ENCODE results near the gene PUS7L. TPM values are rescaled to one million over a fixed set of nuclear protein-coding genes. Genes with fewer than 3 reads are reported as not detected.

Gene PUS7L
- total RNA-seq, 1 donor: 8.1 TPM

- no peak for DNase-seq (ENCODE audit: low read depth in 2 of 3, low spot score in 2 of 3)
These were observed 89.2 kb downstream of the PUS7L start for GRCh38 chr12:43669373-43669772.

Other genes starting within 250 kb of the PUS7L start
- not detected for gene ADAMTS20, start 206.6 kb downstream of the PUS7L start, total RNA-seq
- 17.2 TPM for gene IRAK4, start 161 bp upstream of the PUS7L start, total RNA-seq
- gene TWF1, start 47.5 kb upstream of the PUS7L start, total RNA-seq: 9.4 TPM
- 3.0 TPM for gene TMEM117, start 77.3 kb upstream of the PUS7L start, total RNA-seq